Smooth muscle cell (in vitro differentiated cells): Measurements from ENCODE around the gene TIMM9. TPM values are rescaled to one million over a fixed set of nuclear protein-coding genes. Genes with fewer than 3 reads are reported as not detected.

ENCODE experiments used
- DNase-seq: peaks from one replicate; lab custom pipeline; 2025; ENCODE audit not compliant: unreplicated experiment; lab: John Stamatoyannopoulos, UW
- H2AFZ ChIP-seq: fragments of 200-600 bp; sonication (generic); 2 replicates; pipeline ENCODE4 v1.6.0; 2016; ENCODE audit warnings: antibody characterized with exemption, low read depth, mild to moderate bottlenecking
- H3F3A ChIP-seq: fragments of 200-600 bp; sonication (generic); 2 replicates; pipeline ENCODE4 v1.6.0; 2017; ENCODE audit warnings: antibody characterized with exemption, low read depth
- H3K27ac ChIP-seq: fragments of 200-600 bp; sonication (generic); 2 replicates; pipeline ENCODE4 v1.5.1; 2016; ENCODE audit warnings: low read depth, mild to moderate bottlenecking
- H3K27me3 ChIP-seq: fragments of 200-600 bp; sonication (generic); 2 replicates; pipeline ENCODE4 v1.6.1; 2016; ENCODE audit warnings: low read depth, mild to moderate bottlenecking
- H3K36me3 ChIP-seq: fragments of 200-600 bp; sonication (generic); 2 replicates; pipeline ENCODE4 v1.5.1; 2016; ENCODE audit warnings: low read depth
- H3K4me1 ChIP-seq: fragments of 200-600 bp; sonication (generic); 2 replicates; pipeline ENCODE4 v1.5.1; 2016; ENCODE audit warnings: low read depth
- H3K4me2 ChIP-seq: fragments of 200-600 bp; sonication (generic); 2 replicates; pipeline ENCODE4 v1.6.0; 2016; ENCODE audit warnings: mild to moderate bottlenecking
- H3K4me3 ChIP-seq: fragments of 200-600 bp; sonication (generic); 2 replicates; pipeline ENCODE4 v1.5.1; 2016; ENCODE audit warnings: mild to moderate bottlenecking
- H3K79me2 ChIP-seq: fragments of 200-600 bp; sonication (generic); 2 replicates; pipeline ENCODE4 v1.6.0; 2016; ENCODE audit warnings: low read depth, mild to moderate bottlenecking
- H3K9ac ChIP-seq: fragments of 200-600 bp; sonication (generic); 2 replicates; pipeline ENCODE4 v1.6.0; 2016; ENCODE audit warnings: low read depth
- H3K9me3 ChIP-seq: fragments of 200-600 bp; sonication (generic); replicated peaks from 2 replicates; pipeline ENCODE4 v1.5.1; 2016; ENCODE audit warnings: low read depth
- H4K20me1 ChIP-seq: fragments of 200-600 bp; sonication (generic); 2 replicates; pipeline ENCODE4 v1.6.0; 2016; ENCODE audit warnings: low read depth
- WGBS: methylation state at CpG from one replicate; pipeline ENCODE4 v1.1.7; 2016; ENCODE audit warnings: low lambda C conversion rate; 5-methylcytosine and 5-hydroxymethylcytosine counted together
- polyA plus RNA-seq: library from polyadenylated mRNA; unstranded; fragments of >200 nt; fragmentation: Nextera tagmentation; extraction: Ambion mirVana; gene quantifications from 2 replicates; pipeline ENCODE4 v1.2.1, GENCODE V29; 2016
- total RNA-seq: library from RNA; depleted of rRNA; stranded (reverse); fragments of >200 nt; gene quantifications from 2 replicates; pipeline ENCODE4 v1.2.3, GENCODE V29; 2014
- TF ChIP-seq, protein P1 (sequence below): fragments of 200-600 bp; sonication (generic); IDR thresholded peaks from 2 replicates; pipeline ENCODE4 v1.5.1; 2017; ENCODE audit warnings: borderline replicate concordance, mild to moderate bottlenecking, antibody characterized with exemption; ENCODE audit not compliant: insufficient read depth, poor library complexity, severe bottlenecking

Gene TIMM9
- total and polyA plus RNA-seq, 2 experiments from 2014 or later, result 40.2 to 51.8 TPM

- Histone ChIP-seq H3F3A (no peaks in the 10 kb centered on the region), H3K36me3 (no peaks in the 10 kb centered on the region), H3K4me3 (no peak overlapping the region), H3K27me3 (no peaks in the 10 kb centered on the region), H3K79me2 (no peaks in the 10 kb centered on the region), H3K9ac (no peak overlapping the region), H3K27ac (no peak overlapping the region), H3K4me1 (no peaks in the 10 kb centered on the region), H2AFZ (no peak overlapping the region), H3K4me2 (no peak overlapping the region), H3K9me3 (no peaks in the 10 kb centered on the region), H4K20me1 (no peaks in the 10 kb centered on the region)
- DNase-seq, result no peak
- 100% methylated on average over 2 of the region's 2 CpGs for WGBS
- TF ChIP-seq, protein P1, sequence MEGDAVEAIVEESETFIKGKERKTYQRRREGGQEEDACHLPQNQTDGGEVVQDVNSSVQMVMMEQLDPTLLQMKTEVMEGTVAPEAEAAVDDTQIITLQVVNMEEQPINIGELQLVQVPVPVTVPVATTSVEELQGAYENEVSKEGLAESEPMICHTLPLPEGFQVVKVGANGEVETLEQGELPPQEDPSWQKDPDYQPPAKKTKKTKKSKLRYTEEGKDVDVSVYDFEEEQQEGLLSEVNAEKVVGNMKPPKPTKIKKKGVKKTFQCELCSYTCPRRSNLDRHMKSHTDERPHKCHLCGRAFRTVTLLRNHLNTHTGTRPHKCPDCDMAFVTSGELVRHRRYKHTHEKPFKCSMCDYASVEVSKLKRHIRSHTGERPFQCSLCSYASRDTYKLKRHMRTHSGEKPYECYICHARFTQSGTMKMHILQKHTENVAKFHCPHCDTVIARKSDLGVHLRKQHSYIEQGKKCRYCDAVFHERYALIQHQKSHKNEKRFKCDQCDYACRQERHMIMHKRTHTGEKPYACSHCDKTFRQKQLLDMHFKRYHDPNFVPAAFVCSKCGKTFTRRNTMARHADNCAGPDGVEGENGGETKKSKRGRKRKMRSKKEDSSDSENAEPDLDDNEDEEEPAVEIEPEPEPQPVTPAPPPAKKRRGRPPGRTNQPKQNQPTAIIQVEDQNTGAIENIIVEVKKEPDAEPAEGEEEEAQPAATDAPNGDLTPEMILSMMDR, result no peak
Measured at GRCh38 chr14:58390830-58391229, 36.5 kb downstream of the TIMM9 start.

GRCh38 chr14:58376791-58377190 lies 50.5 kb downstream of the TIMM9 start:
- no peak overlapping the region for H3K9ac ChIP-seq

GRCh38 chr14:58368956-58369355 lies 58.4 kb downstream of the TIMM9 start:
- Histone ChIP-seq H3K4me2 (no peak overlapping the region), H3K9me3 (no peaks in the 10 kb centered on the region), H3F3A (no peaks in the 10 kb centered on the region), H3K27me3 (no peaks in the 10 kb centered on the region), H4K20me1 (no peaks in the 10 kb centered on the region), H2AFZ (no peak overlapping the region), H3K36me3 (peaks cover 21% of the 10 kb centered on the region), H3K9ac (no peak overlapping the region), H3K4me3 (no peak overlapping the region), H3K79me2 (no peaks in the 10 kb centered on the region), H3K4me1 (no peaks in the 10 kb centered on the region), H3K27ac (no peak overlapping the region)
- WGBS, result 97% methylated on average over 1 of the region's 1 CpG
- DNase-seq, result no peak
- TF ChIP-seq, protein P1, result no peak

More at GRCh38 chr14:58376791-58377190, 50.5 kb downstream of the TIMM9 start:
- H3K27me3 ChIP-seq, result no peaks in the 10 kb centered on the region
- TF ChIP-seq, protein P1, result no peak
- peaks cover 13% of the 10 kb centered on the region for H3K36me3 ChIP-seq
- no peak overlapping the region for H3K4me2 ChIP-seq
- no peaks in the 10 kb centered on the region for H3K79me2 ChIP-seq
- no peaks in the 10 kb centered on the region for H3K4me1 ChIP-seq
- no peaks in the 10 kb centered on the region for H3F3A ChIP-seq
- H2AFZ ChIP-seq, result no peak overlapping the region
- H3K4me3 ChIP-seq, result no peak overlapping the region
- no peak for DNase-seq
- no peaks in the 10 kb centered on the region for H3K9me3 ChIP-seq
- no peak overlapping the region for H3K27ac ChIP-seq
- no peaks in the 10 kb centered on the region for H4K20me1 ChIP-seq

GRCh38 chr14:58367296-58367695 lies 60.0 kb downstream of the TIMM9 start:
- Histone ChIP-seq H3K27me3 (no peaks in the 10 kb centered on the region), H3F3A (no peaks in the 10 kb centered on the region), H3K79me2 (no peaks in the 10 kb centered on the region), H3K4me3 (no peak overlapping the region), H3K9me3 (no peaks in the 10 kb centered on the region), H3K36me3 (peaks cover 14% of the 10 kb centered on the region), H3K27ac (no peak overlapping the region), H3K4me1 (no peaks in the 10 kb centered on the region), H2AFZ (no peak overlapping the region), H3K4me2 (no peak overlapping the region), H3K9ac (no peak overlapping the region), H4K20me1 (no peaks in the 10 kb centered on the region)
- 97% methylated on average over 3 of the region's 3 CpGs for WGBS
- TF ChIP-seq, protein P1, result no peak
- DNase-seq, result no peak
